ENCODE data around the gene M1AP. TPM values are rescaled to one million over a fixed set of nuclear protein-coding genes. Genes with fewer than 3 reads are reported as not detected.

M1AP gene
- total RNA-seq, 1 experiment from 2014 or later, result 7.6 TPM

- Histone ChIP-seq H3K4ac (ENCODE audit: low read depth, low read length) (no peak overlapping the region), H3T11ph (ENCODE audit: low read length) (no peak overlapping the region), H3K9ac (ENCODE audit: extremely low read depth, insufficient read length, low read length) (no peak overlapping the region), H2AFZ (ENCODE audit: low read length) (no peak overlapping the region), H3K18ac (ENCODE audit: insufficient read length, low read depth, low read length) (no peak overlapping the region), H2AK5ac (ENCODE audit: insufficient read length, low read length) (no peak overlapping the region), H4K20me1 (ENCODE audit: control insufficient read depth, insufficient read depth, insufficient read length) (no peaks in the 10 kb centered on the region), H3K79me2 (ENCODE audit: insufficient read depth, low read length) (no peaks in the 10 kb centered on the region), H3K56ac (ENCODE audit: insufficient read length, low read depth, low read length) (no peak overlapping the region), H4K5ac (ENCODE audit: insufficient read length, low read depth, low read length) (no peak overlapping the region), H3K23me2 (ENCODE audit: insufficient read length, low read depth, low read length, poor library complexity, severe bottlenecking) (peaks cover 3% of the 10 kb centered on the region), H3K4me2 (ENCODE audit: insufficient read depth, insufficient read length, low read length) (no peak overlapping the region), H3K14ac (ENCODE audit: insufficient read depth, low read length) (no peak overlapping the region), H3K79me1 (ENCODE audit: insufficient read depth, low read depth, low read length, poor library complexity, severe bottlenecking) (no peaks in the 10 kb centered on the region), H3K4me1 (ENCODE audit: insufficient read depth, low read length) (no peaks in the 10 kb centered on the region), H3K27ac (ENCODE audit: insufficient read length, low read depth, low read length) (no peak overlapping the region), H2BK12ac (ENCODE audit: insufficient read length, low read depth, low read length) (no peak overlapping the region), H3K23ac (ENCODE audit: insufficient read length, low read depth, low read length) (no peak overlapping the region), H2BK20ac (ENCODE audit: low read depth, low read length, poor library complexity, severe bottlenecking) (no peak overlapping the region), H3K9me3 (ENCODE audit: control insufficient read depth, low read depth, low read length) (no peaks in the 10 kb centered on the region), H4K91ac (ENCODE audit: insufficient read length, low read depth, low read length) (no peak overlapping the region), H2BK5ac (ENCODE audit: insufficient read length, low read length) (no peak overlapping the region), H3K27me3 (ENCODE audit: insufficient read depth, low read length) (no peaks in the 10 kb centered on the region), H2BK15ac (ENCODE audit: low read depth, low read length) (no peak overlapping the region), H2BK120ac (ENCODE audit: low read depth, low read length, poor library complexity, severe bottlenecking) (no peak overlapping the region), H4K8ac (replicated peaks; ENCODE audit: insufficient read length, low read depth, low read length) (no peak overlapping the region)
- Mint-ChIP-seq H3K4me1 (peaks cover 11 to 14% of the 10 kb centered on the region in 2 experiments), H3K4me3 (no peak overlapping the region; a peak in 1 of 5 replicates), H3K36me3 (ENCODE audit: insufficient read depth in 1 of 3, low read depth in 3 of 3) (peaks cover 0 to 34% (median 24%) of the 10 kb centered on the region in 3 experiments; a peak in 6 of 7 replicates), H3K9me3 (no peaks in the 10 kb centered on the region), H3K27ac (peak overlapping the region in 1 of 3 experiments; percentile 20; a peak in 1 of 7 replicates), H3K27me3 (ENCODE audit: low read depth) (peaks cover 2% of the 10 kb centered on the region; the same call in 1 of the 2 replicates)
- no peak for TF ChIP-seq CTCF (conservative IDR thresholded peaks at IDR 0.05)
- no CpG with 5 or more reads among the region's 10 CpGs for WGBS (ENCODE audit: extremely low coverage, insufficient read length, low lambda C conversion rate)
- DNase-seq, result no peak
Measured at GRCh38 chr2:74535440-74535965, 112.6 kb downstream of the M1AP start.
